Measurements from ENCODE around the gene CAPN12. TPM values are rescaled to one million over a fixed set of nuclear protein-coding genes. Genes with fewer than 3 reads are reported as not detected.

Gene CAPN12
- total RNA-seq = not detected

GRCh38 chr19:38744298-38744681 lies at the start of gene CAPN12:
TSS of gene CAPN12 (minus strand) at chr19:38744474. CDS start at chr19:38744165, 309 bp downstream.

GRCh38 chr19:38788478-38789243 lies 44.4 kb upstream of the CAPN12 start, which contains the start of gene LGALS7B:
TSS of gene LGALS7B (plus strand) at chr19:38789200. CDS start at chr19:38789227, 27 bp downstream.

GRCh38 chr19:38773469-38774177 lies 29.3 kb upstream of the CAPN12 start, which contains the start of gene LGALS7:
TSS of gene LGALS7 (minus strand) at chr19:38773517. CDS start at chr19:38773492, 25 bp downstream.

Other genes starting within 250 kb of the CAPN12 start
- gene MAP4K1, start 126.5 kb downstream of the CAPN12 start, total RNA-seq = 1 to 10 TPM in 1 of 2 donors, under 1 TPM in 1; 0.33 to 1.4 TPM
- 100 to 1,000 TPM; 277 to 300 TPM for gene EIF3K, start 125.3 kb downstream of the CAPN12 start, total RNA-seq
- gene ACTN4, start 96.8 kb downstream of the CAPN12 start, total RNA-seq = 100 to 1,000 TPM; 113 to 200 TPM
- gene LGALS7, start 29.0 kb upstream of the CAPN12 start, total RNA-seq = not detected
- not detected for gene LGALS7B, start 44.7 kb upstream of the CAPN12 start, total RNA-seq
- gene LGALS4, start 68.5 kb upstream of the CAPN12 start, total RNA-seq = not detected
- 10 to 100 TPM; 36.6 to 61.3 TPM for gene ECH1, start 87.3 kb upstream of the CAPN12 start, total RNA-seq
- gene HNRNPL, start 105.5 kb upstream of the CAPN12 start, total RNA-seq = 100 to 1,000 TPM; 191 to 265 TPM
- 1 to 10 TPM; 3.4 to 6.0 TPM for gene RINL, start 133.8 kb upstream of the CAPN12 start, total RNA-seq
- gene SIRT2, start 155.1 kb upstream of the CAPN12 start, total RNA-seq = 10 to 100 TPM; 65.6 to 98.4 TPM
- 10 to 100 TPM; 14.8 to 22.0 TPM for gene NFKBIB, start 155.5 kb upstream of the CAPN12 start, total RNA-seq
- gene CCER2, start 167.7 kb upstream of the CAPN12 start, total RNA-seq = not detected
- 10 to 100 TPM; 29.3 to 34.0 TPM for gene SARS2, start 186.3 kb upstream of the CAPN12 start, total RNA-seq
- 10 to 100 TPM; 33.0 to 76.3 TPM for gene MRPS12, start 186.5 kb upstream of the CAPN12 start, total RNA-seq
- gene FBXO17, start 231.3 kb upstream of the CAPN12 start, total RNA-seq = 10 to 100 TPM; 26.0 to 26.8 TPM